Ovary (tissue), 9 donors: Measurements from ENCODE around the gene WNT9B. TPM values are rescaled to one million over a fixed set of nuclear protein-coding genes. Genes with fewer than 3 reads are reported as not detected.

Experiments used
- DNase-seq, 5 donors: peaks; one replicate each; pipeline ENCODE4 v3.0.0-alpha.2; 2019 to 2020
- H3K27ac ChIP-seq, 2 donors: fragments of 200-600 bp; one replicate each; pipeline versions ENCODE4 v1.5.1 to v1.8.0; 2019 to 2022
- H3K27me3 ChIP-seq: fragments of 200-600 bp; one replicate; pipeline ENCODE4 v1.8.0; 2022
- H3K36me3 ChIP-seq: fragments of 200-600 bp; sonication (generic); one replicate; pipeline ENCODE4 v1.5.1; 2019
- H3K4me1 ChIP-seq: one replicate; pipeline ENCODE4 v1.8.1; 2013; ENCODE audit warnings: mild to moderate bottlenecking, moderate library complexity; ENCODE audit not compliant: insufficient read depth
- H3K4me3 ChIP-seq: fragments of 200-600 bp; sonication (generic); one replicate; pipeline ENCODE4 v1.5.1; 2017
- H3K9me3 ChIP-seq, 2 donors: fragments of 200-600 bp in 1 of 2; sonication (generic) in 1 of 2; one replicate each; pipeline versions ENCODE4 v1.5.1 to v1.8.1; 2013 to 2019; ENCODE audit warnings: mild to moderate bottlenecking in 1 of 2, moderate library complexity in 1 of 2
- CTCF ChIP-seq, 3 donors: fragments of 450-650 bp in 2 of 3; fragments of 200-600 bp in 1 of 3; IDR thresholded peaks; one replicate each; pipeline versions ENCODE4 v1.5.1 to v1.8.0; 2016 to 2022; ENCODE audit warnings: antibody characterized with exemption in 3 of 3, mild to moderate bottlenecking in 1 of 3
- EP300 ChIP-seq: sonication (generic); formaldehyde crosslinking; IDR thresholded peaks from one replicate; pipeline ENCODE4 v1.6.1; 2017; ENCODE audit warnings: antibody characterized with exemption
- POLR2A ChIP-seq: fragments of 450-650 bp; IDR thresholded peaks from one replicate; pipeline ENCODE4 v1.6.1; 2017; ENCODE audit warnings: antibody characterized with exemption, mild to moderate bottlenecking, moderate library complexity
- WGBS, 3 donors: extraction: QIAGEN DNeasy Blood & Tissue Kit in 1 of 3; methylation state at CpG; one replicate each; pipeline versions ENCODE4 v1.1.5 to v1.1.7; 2013 to 2017; 5-methylcytosine and 5-hydroxymethylcytosine counted together
- intact Hi-C, 4 donors: fragments of 100-400 bp; cut with DNase I; formaldehyde crosslinking; loops; one replicate each; pipeline versions ENCODE4 v1.11.0 to v1.15.1; 2022 to 2023
- polyA plus RNA-seq, 2 donors: library from polyadenylated mRNA; stranded (reverse); fragments of 200-250 nt in 1 of 2; fragments of 350-450 nt in 1 of 2; fragmentation: Illumina TruSeq in 1 of 2; extraction: RNeasy Lipid Tissue Mini Kit (QIAGEN cat#74804) in 1 of 2; gene quantifications; one replicate each; pipeline ENCODE4 v1.2.3, GENCODE V29; 2013 to 2014
- total RNA-seq, 7 donors: library from RNA; depleted of rRNA in 2 of 7; stranded (reverse); fragments of >200 nt in 2 of 7; fragmentation: NEBNext Ultra II Directional in 3 of 7; extraction: Animal tissue kit (Norgen Biotek cat#: 25700) in 3 of 7; gene quantifications; one replicate each; pipeline versions ENCODE4 v1.1.0 to v1.2.4, GENCODE V29; 2016 to 2023
- donor health status: DM: no; HTN: no; CAD: no; lungs with moderate emphysema.
- donor health status: DM: no; HTN: no; CAD: no.
- donor health status: Bipolar disorder and iron deficiency.
- donor health status: DM: yes; HTN: yes; CAD: no.
- donor health status: DM: no; HTN: no; CAD: no.
- donor health status: DM: yes; HTN: yes; CAD: no.

Gene WNT9B
- total and polyA plus RNA-seq, 9 donors = 0.08 to 0.50 (median 0.10) TPM; not detected in 6

- 65 to 79% (median 72%) methylated on average over 10 of the region's 10 CpGs for WGBS, 3 donors
- H3K36me3 ChIP-seq = no peaks in the 10 kb centered on the region
- TF ChIP-seq POLR2A (no peak), CTCF (IDR thresholded peaks at IDR 0.05) (no peak), EP300 (no peak)
- DNase-seq = no peak
- peaks cover 4% of the 10 kb centered on the region for H3K4me1 ChIP-seq
- intact Hi-C loops = no loop called here
- no peak overlapping the region for H3K27ac ChIP-seq
- no peaks in the 10 kb centered on the region for H3K9me3 ChIP-seq
- no peaks in the 10 kb centered on the region for H3K27me3 ChIP-seq
- H3K4me3 ChIP-seq = no peak overlapping the region
Measured at GRCh38 chr17:46928467-46929261, 77.3 kb downstream of the WNT9B start.

GRCh38 chr17:46929413-46929812 lies 78.0 kb downstream of the WNT9B start:
- no peaks in the 10 kb centered on the region for H3K36me3 ChIP-seq

GRCh38 chr17:46930051-46930450 lies 78.7 kb downstream of the WNT9B start:
- no peak for TF ChIP-seq POLR2A
- no peak for TF ChIP-seq CTCF (IDR thresholded peaks at IDR 0.05)
- Histone ChIP-seq H3K27ac (no peak overlapping the region), H3K4me3 (no peak overlapping the region), H3K27me3 (no peaks in the 10 kb centered on the region), H3K9me3 (no peaks in the 10 kb centered on the region), H3K4me1 (peaks cover 4% of the 10 kb centered on the region), H3K36me3 (no peaks in the 10 kb centered on the region)
- 89 to 95% (median 91%) methylated on average over 4 of the region's 4 CpGs for WGBS, 3 donors
- no peak for DNase-seq
- intact Hi-C loops = no loop called here

More at GRCh38 chr17:46929413-46929812, 78.0 kb downstream of the WNT9B start:
- DNase-seq = no peak
- TF ChIP-seq EP300 = no peak
- TF ChIP-seq CTCF (IDR thresholded peaks at IDR 0.05) = no peak
- no peak for TF ChIP-seq POLR2A
- Histone ChIP-seq H3K27me3 (no peaks in the 10 kb centered on the region), H3K9me3 (no peaks in the 10 kb centered on the region), H3K27ac (no peak overlapping the region), H3K4me1 (peaks cover 4% of the 10 kb centered on the region), H3K4me3 (no peak overlapping the region)
- intact Hi-C loops = no loop called here
- 72 to 84% (median 72%) methylated on average over 6 of the region's 6 CpGs for WGBS, 3 donors

- 85 to 90% (median 88%) methylated on average over 4 of the region's 4 CpGs for WGBS, 3 donors
- Histone ChIP-seq H3K36me3 (no peaks in the 10 kb centered on the region), H3K27me3 (no peaks in the 10 kb centered on the region), H3K9me3 (no peaks in the 10 kb centered on the region), H3K4me3 (no peak overlapping the region), H3K4me1 (peaks cover 4% of the 10 kb centered on the region), H3K27ac (no peak overlapping the region)
- DNase-seq = no peak
- intact Hi-C loops = no loop called here
- no peak for TF ChIP-seq CTCF (IDR thresholded peaks at IDR 0.05)
- TF ChIP-seq EP300 = no peak
- TF ChIP-seq POLR2A = no peak
Measured at GRCh38 chr17:46931596-46931995, 80.2 kb downstream of the WNT9B start.
